ENCODE results near the gene EXOC2.
A peak's percentile ranks its signal among the peaks of the same experiment; 100 is the strongest.

The EXOC2 gene

GRCh38 chr6:524803-525202, 168.1 kb downstream of the EXOC2 start:
- DNase-seq (ENCODE audit: low read depth in 3 of 3), result no peak

- DNase-seq (ENCODE audit: low read depth in 3 of 3), result no peak
Measured at GRCh38 chr6:520820-521219, 172.1 kb downstream of the EXOC2 start.

DNA sequence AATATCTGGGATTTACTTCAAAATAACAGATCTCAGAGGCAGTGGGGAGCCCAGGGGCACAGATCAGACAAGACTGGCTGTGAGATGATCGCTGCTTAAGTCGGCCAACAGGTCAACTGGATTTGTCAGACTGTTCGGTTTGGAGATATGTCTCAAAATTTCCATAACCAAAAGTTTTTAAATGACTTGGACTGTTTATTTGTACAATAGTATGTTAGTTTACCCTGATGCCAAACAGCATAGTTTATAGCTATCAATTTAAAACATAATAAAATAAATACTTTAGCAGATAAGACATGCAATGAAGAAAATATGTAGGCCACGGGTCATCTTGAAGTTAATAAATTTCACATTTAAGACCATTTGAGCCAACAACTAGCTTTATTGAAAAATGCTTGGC, 174.7 kb downstream of the EXOC2 start:
- no peak for DNase-seq (ENCODE audit: low read depth in 3 of 3)

GRCh38 chr6:516213-516612, 176.7 kb downstream of the EXOC2 start:
- DNase-seq (ENCODE audit: low read depth in 3 of 3), result no peak

DNA sequence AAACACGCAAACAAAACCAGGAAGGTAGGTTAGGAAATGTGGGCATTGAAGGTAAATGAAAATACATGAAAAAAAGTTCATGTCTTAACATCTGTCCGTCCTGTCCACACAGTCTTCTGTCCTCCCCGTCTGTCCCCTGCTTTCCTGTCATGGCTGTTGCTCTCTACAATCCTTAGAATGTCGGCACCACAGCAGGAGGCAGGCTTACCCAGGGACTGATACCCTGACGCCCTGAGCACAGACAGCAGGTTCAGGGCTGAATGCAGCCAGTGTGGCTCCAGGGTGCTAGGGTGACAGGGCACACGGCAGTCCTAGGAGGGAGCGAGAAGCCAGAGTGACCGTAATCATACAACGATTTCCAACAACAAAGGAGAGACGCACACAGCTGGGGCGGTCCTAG, 177.7 kb downstream of the EXOC2 start:
- no peak for DNase-seq (ENCODE audit: low read depth in 3 of 3)

GRCh38 chr6:514396-514978, 178.5 kb downstream of the EXOC2 start:
- DNase-seq (ENCODE audit: low read depth in 3 of 3), result no peak

GRCh38 chr6:513961-514360, 179.0 kb downstream of the EXOC2 start:
- no peak for DNase-seq (ENCODE audit: low read depth in 3 of 3)

DNA sequence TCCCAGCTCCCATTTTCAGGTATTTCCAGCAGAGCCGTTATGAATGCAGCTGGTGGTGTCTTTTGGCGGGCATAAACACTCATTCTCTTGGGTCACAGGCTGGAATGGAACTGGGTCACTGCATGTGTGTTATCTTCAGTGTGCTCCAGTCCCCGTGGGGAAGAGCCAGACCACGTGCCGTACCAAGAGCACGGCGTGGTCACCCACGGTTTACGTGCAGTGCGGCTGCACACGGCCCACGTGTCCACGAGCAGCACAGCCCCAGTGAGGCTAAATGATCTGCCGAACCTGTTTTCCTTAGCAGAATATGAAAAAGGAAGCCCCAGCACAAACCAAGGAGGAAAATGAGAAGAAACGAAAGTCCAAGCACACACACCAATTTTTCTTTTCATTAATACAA, 179.9 kb downstream of the EXOC2 start:
- no peak for DNase-seq (ENCODE audit: low read depth in 3 of 3)

DNA sequence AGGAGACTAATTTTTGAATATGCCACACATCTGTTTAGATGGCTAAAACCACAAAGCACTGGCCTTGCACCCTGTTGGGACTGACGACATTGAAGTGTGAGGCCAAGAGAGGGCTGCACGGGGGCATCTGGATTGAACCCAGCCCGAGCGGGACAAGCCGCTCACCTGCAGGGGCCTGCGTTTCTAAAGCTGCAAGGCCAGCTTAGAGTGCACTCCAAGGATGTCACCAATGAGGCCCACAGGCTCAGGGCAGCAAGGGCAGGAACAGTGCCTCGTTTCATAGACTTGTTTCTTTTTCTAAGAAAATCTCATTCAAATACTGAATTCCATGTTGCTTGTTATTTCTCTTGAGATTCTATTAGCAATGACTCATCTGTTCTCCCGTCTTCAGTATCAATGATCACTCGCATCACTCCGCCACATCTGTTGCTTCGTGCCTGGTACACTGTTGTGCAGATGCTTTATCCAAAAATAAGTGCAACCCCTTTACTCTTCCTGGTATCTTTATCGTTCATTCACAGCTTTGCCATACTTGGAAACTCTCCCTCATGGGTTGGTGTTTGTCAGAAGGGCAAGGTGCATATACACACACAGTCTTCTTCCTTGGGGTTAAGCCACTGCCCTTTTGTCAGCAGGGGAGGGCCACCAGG, 181.3 kb downstream of the EXOC2 start:
- DNase-seq (ENCODE audit: low read depth in 3 of 3), result no peak

- DNase-seq (ENCODE audit: low read depth in 3 of 3), result no peak
Measured at GRCh38 chr6:509676-510075, 183.3 kb downstream of the EXOC2 start.

DNA sequence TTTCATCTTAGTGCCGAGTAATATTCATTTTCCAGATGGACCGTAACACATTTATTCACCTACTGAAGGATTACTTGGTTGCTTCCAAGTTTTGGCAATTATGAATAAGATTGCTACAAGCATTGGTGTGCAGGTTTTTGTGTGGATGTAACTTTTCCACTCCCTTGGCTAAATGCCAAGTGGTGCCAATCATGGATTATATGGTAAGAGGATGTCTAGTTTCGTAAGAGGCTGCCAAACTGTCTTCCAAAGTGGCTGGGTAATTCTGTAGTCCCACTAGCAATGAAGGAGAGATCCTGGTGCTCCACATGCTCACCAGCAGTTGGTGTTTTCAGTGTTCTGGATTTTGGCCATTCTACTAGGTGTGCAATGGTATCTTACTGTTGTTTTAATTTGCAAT, 184.3 kb downstream of the EXOC2 start:
- DNase-seq (ENCODE audit: low read depth in 3 of 3), result no peak

- no peak for DNase-seq (ENCODE audit: low read depth in 3 of 3)
Measured at GRCh38 chr6:508006-508405, 184.9 kb downstream of the EXOC2 start.

GRCh38 chr6:506920-507622, 185.9 kb downstream of the EXOC2 start:
- no peak for DNase-seq (ENCODE audit: low read depth in 3 of 3)

- DNase-seq (ENCODE audit: low read depth in 3 of 3), result peak in 2 of 3 experiments; percentile 40 to 63
Measured at GRCh38 chr6:506508-506907, 186.4 kb downstream of the EXOC2 start.

DNA sequence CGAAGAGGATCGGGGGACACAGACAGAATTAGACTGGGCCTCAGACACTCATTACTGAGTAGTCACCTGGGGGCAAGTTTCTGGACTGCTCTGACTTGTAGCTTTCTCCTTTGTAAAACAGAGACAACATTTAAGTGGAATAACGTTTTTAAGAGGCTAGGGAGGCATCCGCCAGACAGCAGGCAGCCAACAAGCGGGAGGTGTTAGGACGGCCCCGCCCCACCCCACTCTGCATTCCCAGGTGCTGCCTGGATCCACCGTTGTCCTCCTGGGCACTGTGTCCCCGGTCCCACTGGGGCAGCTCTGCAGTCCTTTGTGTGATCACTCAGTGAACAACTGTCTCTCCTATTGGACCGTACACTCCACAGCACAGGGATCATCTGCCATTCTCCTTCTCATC, 187.6 kb downstream of the EXOC2 start:
- no peak for DNase-seq (ENCODE audit: low read depth in 3 of 3)

DNA sequence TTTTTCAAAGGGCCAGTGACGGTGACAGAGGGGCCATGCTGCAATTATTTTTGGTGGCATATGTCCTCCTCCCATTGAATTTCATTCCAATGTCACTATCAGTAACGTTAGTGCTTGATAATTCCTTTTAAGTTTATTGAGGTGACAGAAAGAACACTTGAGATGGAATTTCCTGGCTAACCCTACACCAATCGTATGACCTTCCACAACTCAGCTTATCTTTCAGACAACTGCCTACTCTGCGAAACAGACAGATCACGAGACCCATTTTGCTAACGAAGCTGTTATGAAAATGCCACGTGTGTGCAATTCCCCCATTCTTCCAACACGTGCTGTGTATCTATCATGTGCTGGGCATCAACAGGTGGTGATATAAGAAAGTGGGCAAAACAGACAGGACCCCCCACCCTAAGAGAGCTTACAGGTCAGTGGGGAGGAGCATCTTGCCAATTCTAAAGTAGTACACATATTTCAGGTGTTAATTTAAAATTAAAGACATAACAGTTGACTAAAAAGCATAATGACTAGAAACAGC, 188.4 kb downstream of the EXOC2 start:
- DNase-seq (ENCODE audit: low read depth in 3 of 3), result no peak

DNA sequence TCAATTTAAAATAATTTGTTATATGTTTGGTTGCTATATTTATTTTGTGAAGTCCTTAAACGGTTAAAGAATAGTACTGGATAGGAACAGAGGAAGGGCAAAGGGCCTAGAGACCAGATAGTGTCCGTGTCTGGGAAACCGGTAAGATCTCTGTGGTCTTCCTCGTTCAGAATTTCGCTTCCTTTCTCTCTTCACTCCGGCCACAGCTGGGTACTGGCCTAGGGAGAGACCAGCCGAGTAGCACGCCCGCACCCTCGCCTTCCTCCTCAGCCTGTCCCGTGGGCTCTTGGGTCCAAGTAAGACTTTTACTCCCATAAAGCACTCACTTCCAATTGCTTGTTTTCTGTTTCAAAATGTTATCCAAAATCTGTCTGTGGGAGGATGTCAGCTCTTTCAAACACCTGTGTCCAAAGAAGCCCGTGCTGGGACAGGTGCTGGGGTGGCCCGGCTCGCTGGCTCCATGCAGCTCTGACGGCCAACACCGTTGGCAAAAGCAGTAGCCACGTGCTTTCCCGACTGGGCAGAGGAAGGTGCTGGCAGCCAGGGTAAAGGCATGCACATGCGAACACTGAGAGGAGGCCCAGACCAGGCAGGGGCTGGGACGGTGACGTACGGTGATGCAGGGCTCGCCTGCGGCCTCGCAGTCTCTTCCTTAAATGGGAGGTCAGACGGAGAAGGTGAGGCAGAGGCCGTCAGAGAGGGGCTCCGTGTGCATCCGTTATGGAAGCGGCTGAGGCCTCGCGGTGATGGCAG, 189.2 kb downstream of the EXOC2 start:
- DNase-seq (ENCODE audit: low read depth in 3 of 3), result no peak

DNA sequence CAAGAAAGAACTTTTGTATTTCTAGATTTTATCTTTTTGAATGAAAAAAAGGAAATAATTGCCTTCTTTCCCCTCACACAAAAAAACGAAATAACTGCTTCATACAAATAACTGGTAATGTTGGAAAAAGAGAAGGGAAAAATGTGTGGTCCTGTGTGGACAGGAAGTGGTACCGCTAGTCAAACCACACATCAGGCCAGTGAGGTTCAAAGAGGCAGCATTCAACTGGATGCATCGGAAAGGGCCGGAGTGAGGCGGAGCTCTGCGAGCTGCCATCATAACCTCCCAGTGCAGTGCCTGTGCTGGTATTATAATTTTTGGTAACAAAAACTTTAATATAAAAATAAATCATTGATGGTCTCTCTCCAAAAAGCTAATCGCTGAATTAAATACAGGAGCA, 190.2 kb downstream of the EXOC2 start:
- no peak for DNase-seq (ENCODE audit: low read depth in 3 of 3)

GRCh38 chr6:501891-502601, 190.9 kb downstream of the EXOC2 start:
- DNase-seq (ENCODE audit: low read depth in 3 of 3), result peak; percentile 35 to 65 (median 45)

GRCh38 chr6:499617-500016, 193.3 kb downstream of the EXOC2 start:
- no peak for DNase-seq (ENCODE audit: low read depth in 3 of 3)

- no peak for DNase-seq (ENCODE audit: low read depth in 3 of 3)
Measured at GRCh38 chr6:498795-499231, 194.1 kb downstream of the EXOC2 start.

DNA sequence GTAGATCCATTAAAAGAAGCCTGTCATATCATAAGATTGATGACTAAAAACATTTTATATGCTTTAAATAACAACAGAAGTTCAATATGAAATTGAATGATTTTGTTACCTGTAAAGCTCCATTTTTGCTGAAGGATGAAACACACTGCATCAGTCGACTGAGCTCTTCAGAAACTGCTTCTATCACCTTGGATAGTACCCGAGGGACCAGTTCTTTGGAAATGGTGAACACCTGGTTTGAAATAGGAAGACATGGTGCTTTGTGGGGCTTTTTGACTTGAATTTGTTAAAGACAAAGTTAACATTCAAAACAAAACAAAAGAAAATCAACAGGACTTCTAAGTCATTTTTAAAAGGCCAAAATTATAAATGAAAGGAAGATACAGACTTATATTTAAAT, 195.7 kb downstream of the EXOC2 start:
- DNase-seq (ENCODE audit: low read depth in 3 of 3), result no peak

Measured in stimulated activated CD4-positive, alpha-beta T cell treated with anti-CD3 and anti-CD28 coated beads, TNF-alpha, amount 100 ng/mL, for 4 hours (primary cell).